ENCODE measurements around the gene MIF.

MIF gene

GRCh38 chr22:23877566-23877965 is 16.6 kb upstream of the MIF start:
- no peak for DNase-seq (ENCODE audit: low read depth)
- no peak for TF ChIP-seq CTCF (IDR thresholded peaks at IDR 0.05; ENCODE audit: control insufficient read depth, insufficient read depth, low read depth, low read length, missing control alignments)
- H3K4me3 ChIP-seq (ENCODE audit: control insufficient read depth, low read depth, low read length) = no peak overlapping the region

GRCh38 chr22:23878219-23878618 is 16.0 kb upstream of the MIF start:
- H3K4me3 ChIP-seq (ENCODE audit: control insufficient read depth, low read depth, low read length) = no peak overlapping the region
- no peak for TF ChIP-seq CTCF (IDR thresholded peaks at IDR 0.05; ENCODE audit: control insufficient read depth, insufficient read depth, low read depth, low read length, missing control alignments)
- DNase-seq (ENCODE audit: low read depth) = no peak

GRCh38 chr22:23882370-23882769 is 11.8 kb upstream of the MIF start:
- no peak for DNase-seq (ENCODE audit: low read depth)
- H3K4me3 ChIP-seq (ENCODE audit: control insufficient read depth, low read depth, low read length) = no peak overlapping the region
- no peak for TF ChIP-seq CTCF (IDR thresholded peaks at IDR 0.05; ENCODE audit: control insufficient read depth, insufficient read depth, low read depth, low read length, missing control alignments)

- TF ChIP-seq CTCF (IDR thresholded peaks at IDR 0.05; ENCODE audit: control insufficient read depth, insufficient read depth, low read depth, low read length, missing control alignments) = no peak
- no peak for DNase-seq (ENCODE audit: low read depth)
- no peak overlapping the region for H3K4me3 ChIP-seq (ENCODE audit: control insufficient read depth, low read depth, low read length)
Observed at GRCh38 chr22:23883658-23884057, 10.5 kb upstream of the MIF start.

GRCh38 chr22:23884140-23884539 is 10.0 kb upstream of the MIF start:
- no peak overlapping the region for H3K4me3 ChIP-seq (ENCODE audit: control insufficient read depth, low read depth, low read length)
- no peak for TF ChIP-seq CTCF (IDR thresholded peaks at IDR 0.05; ENCODE audit: control insufficient read depth, insufficient read depth, low read depth, low read length, missing control alignments)
- no peak for DNase-seq (ENCODE audit: low read depth)

- DNase-seq (ENCODE audit: low read depth) = no peak
Observed at GRCh38 chr22:23888615-23889401, 5.4 kb upstream of the MIF start.

More at GRCh38 chr22:23888615-23889401, 5.4 kb upstream of the MIF start:
- peak; percentile 20 for TF ChIP-seq CTCF (IDR thresholded peaks at IDR 0.05; ENCODE audit: control insufficient read depth, insufficient read depth, low read depth, low read length, missing control alignments)
- H3K4me3 ChIP-seq (ENCODE audit: control insufficient read depth, low read depth, low read length) = no peak overlapping the region

Data from AG09309 (cell line).